Measurements from ENCODE around the gene NTRK2. TPM values are rescaled to one million over a fixed set of nuclear protein-coding genes. Genes with fewer than 3 reads are reported as not detected.

Gene NTRK2
- total RNA-seq, 1 donor from 2014 or later = 0.98 TPM

DNA sequence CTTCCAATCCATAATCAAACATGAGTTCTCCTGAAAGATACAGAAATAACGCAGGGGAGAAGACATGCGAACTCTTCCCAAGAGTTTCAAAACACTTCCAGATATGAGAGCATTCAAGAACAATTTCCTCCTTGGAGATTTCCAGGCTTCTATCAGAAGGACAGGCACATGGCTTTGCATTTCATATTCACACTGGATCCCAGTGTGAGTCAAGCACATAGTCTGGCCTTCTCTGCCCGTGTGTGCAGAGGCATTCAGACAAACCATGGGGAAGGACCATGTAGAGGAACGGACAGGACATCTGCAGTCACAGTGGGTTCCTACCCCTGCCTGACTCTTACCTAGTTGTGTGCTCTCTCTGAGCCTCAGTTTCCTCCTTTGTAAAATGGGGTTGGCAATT, 384.5 kb downstream of the NTRK2 start:
- H3K4me1 ChIP-seq = no peaks in the 10 kb centered on the region
- no peaks in the 10 kb centered on the region for H3K36me3 ChIP-seq
- H3K27me3 ChIP-seq = no peaks in the 10 kb centered on the region
- no peaks in the 10 kb centered on the region for H3K9me3 ChIP-seq
- intact Hi-C loops (cut with DNase I) = no loop called here
- DNase-seq = no peak
- no peak overlapping the region for H3K4me3 ChIP-seq
- TF ChIP-seq, protein P1, sequence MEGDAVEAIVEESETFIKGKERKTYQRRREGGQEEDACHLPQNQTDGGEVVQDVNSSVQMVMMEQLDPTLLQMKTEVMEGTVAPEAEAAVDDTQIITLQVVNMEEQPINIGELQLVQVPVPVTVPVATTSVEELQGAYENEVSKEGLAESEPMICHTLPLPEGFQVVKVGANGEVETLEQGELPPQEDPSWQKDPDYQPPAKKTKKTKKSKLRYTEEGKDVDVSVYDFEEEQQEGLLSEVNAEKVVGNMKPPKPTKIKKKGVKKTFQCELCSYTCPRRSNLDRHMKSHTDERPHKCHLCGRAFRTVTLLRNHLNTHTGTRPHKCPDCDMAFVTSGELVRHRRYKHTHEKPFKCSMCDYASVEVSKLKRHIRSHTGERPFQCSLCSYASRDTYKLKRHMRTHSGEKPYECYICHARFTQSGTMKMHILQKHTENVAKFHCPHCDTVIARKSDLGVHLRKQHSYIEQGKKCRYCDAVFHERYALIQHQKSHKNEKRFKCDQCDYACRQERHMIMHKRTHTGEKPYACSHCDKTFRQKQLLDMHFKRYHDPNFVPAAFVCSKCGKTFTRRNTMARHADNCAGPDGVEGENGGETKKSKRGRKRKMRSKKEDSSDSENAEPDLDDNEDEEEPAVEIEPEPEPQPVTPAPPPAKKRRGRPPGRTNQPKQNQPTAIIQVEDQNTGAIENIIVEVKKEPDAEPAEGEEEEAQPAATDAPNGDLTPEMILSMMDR (IDR thresholded peaks at IDR 0.05) = no peak
- H3K27ac ChIP-seq = no peak overlapping the region
- no peak for ATAC-seq

DNA sequence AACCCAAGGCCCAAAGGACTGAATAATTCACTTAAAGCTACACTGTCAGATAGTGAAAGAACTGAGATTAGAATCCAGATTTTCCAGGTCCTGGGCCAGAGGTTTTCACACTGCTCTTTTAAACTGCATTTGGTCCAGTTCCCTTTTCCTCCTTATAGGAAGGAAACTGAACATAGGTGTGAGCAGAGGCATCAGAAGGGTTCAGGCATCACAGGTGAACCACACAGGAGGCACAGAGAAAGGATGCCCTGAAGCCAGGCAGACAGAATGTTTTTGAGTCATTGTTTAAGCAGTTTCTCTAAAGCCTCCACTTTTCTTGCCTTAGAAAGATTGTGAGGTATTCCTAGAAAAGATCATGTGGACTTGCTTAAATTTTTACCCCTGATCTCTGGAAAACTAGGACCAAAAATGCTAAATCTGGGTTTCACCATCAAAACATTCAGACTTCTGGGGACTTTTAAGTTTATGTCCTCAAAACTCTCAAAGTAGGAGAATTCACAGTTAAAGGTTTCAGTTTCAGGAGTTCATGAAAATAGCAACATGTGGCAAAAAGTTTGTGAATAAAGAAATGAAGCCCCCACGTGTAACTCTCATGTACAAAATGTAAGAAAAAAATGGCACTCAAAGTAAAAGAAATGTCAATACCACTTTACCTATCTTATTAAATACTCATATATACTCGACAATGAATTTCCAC, 386.1 kb downstream of the NTRK2 start:
- no peaks in the 10 kb centered on the region for H3K9me3 ChIP-seq
- ATAC-seq (no peak), DNase-seq (no peak)
- H3K27ac ChIP-seq = no peak overlapping the region
- H3K4me1 ChIP-seq = no peaks in the 10 kb centered on the region
- intact Hi-C loops (cut with DNase I) = no loop called here
- TF ChIP-seq, protein P1 (IDR thresholded peaks at IDR 0.05) = no peak
- H3K36me3 ChIP-seq = no peaks in the 10 kb centered on the region
- H3K27me3 ChIP-seq = no peaks in the 10 kb centered on the region
- no peak overlapping the region for H3K4me3 ChIP-seq

DNA sequence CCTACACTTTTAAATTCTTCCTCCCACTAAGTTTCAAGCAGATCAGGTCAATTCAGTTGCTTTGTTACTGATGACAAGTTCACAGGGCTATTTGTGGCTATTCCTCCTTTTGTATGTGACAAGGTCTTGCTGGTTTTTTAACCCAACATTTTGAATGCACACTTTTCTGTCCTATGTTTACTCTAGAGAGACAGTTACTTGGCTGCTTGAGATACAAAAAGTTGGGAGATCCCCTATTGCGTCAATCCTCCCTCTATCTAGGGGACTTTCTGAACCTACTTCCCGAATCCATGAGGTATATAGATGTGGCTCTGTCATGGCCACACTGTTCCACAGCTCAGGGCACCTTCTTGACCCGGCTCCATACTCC, 386.7 kb downstream of the NTRK2 start:
- no peaks in the 10 kb centered on the region for H3K27me3 ChIP-seq
- DNase-seq = no peak
- TF ChIP-seq, protein P1 (IDR thresholded peaks at IDR 0.05) = no peak
- intact Hi-C loops (cut with DNase I) = no loop called here
- no peak overlapping the region for H3K4me3 ChIP-seq
- H3K4me1 ChIP-seq = no peaks in the 10 kb centered on the region
- H3K36me3 ChIP-seq = no peaks in the 10 kb centered on the region
- H3K27ac ChIP-seq = no peak overlapping the region
- no peak for ATAC-seq
- H3K9me3 ChIP-seq = no peaks in the 10 kb centered on the region

DNA sequence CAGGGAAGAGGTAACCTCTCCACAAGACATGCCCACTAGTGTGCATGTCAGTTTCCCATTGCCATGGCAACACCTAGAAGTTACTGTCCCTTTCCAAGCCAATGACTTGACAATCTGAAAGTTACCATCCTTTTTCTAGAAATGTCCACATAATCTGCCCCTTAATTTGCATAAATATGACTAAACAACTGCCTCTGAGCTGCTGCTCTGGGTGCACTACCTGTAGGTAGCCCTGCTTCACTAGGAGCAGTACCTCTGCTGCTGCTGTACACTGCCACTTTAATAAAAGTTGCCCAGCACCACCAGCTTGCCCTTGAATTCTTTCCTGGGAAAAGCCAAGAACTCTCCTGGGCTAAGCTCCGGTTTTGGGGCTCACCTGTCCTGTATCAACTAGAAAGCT, 392.4 kb downstream of the NTRK2 start:
- ATAC-seq (no peak), DNase-seq (no peak)
- intact Hi-C loops (cut with DNase I) = no loop called here
- Histone ChIP-seq H3K36me3 (no peaks in the 10 kb centered on the region), H3K27ac (no peak overlapping the region), H3K9me3 (no peaks in the 10 kb centered on the region), H3K4me3 (no peak overlapping the region), H3K27me3 (no peaks in the 10 kb centered on the region), H3K4me1 (no peaks in the 10 kb centered on the region)
- TF ChIP-seq, protein P1 (IDR thresholded peaks at IDR 0.05) = no peak

DNA sequence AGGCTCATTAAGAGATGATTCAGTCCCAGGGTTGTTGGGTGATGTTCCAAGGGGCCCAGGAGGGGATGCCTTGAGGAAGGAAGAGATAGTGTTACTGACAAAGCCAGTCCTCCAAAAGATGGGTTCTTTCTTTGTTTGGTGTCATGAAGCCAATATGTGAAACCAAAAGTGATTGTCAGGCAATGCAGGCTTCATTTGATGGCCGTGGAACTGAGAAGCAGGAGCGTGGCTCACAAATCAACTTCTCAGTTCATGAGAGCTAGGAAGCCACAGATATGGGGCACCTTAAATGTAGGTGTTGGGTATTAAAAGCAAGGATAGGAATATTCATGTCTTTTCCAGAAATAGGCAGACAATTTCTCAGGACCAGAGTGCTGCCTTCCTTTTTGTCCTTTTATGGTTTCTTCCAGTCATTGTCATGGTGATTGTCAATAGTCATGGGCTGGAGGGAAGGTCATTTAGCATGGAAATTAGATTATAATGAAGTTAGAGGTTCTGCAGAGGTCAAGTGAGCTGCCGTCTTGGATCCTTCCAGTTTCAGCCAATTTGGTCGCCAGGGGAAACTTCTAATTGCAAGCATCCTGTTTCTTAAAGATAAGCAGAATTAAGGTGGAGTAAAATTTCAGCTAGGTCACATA, 393.0 kb downstream of the NTRK2 start:
- no peaks in the 10 kb centered on the region for H3K27me3 ChIP-seq
- intact Hi-C loops (cut with DNase I) = no loop called here

More for the DNA sequence above, 393.0 kb downstream of the NTRK2 start:
- ATAC-seq = no peak
- no peak overlapping the region for H3K4me3 ChIP-seq
- no peaks in the 10 kb centered on the region for H3K9me3 ChIP-seq
- H3K36me3 ChIP-seq = no peaks in the 10 kb centered on the region
- no peak for DNase-seq
- H3K27ac ChIP-seq = no peak overlapping the region
- no peaks in the 10 kb centered on the region for H3K4me1 ChIP-seq
- TF ChIP-seq, protein P1 (IDR thresholded peaks at IDR 0.05) = no peak
